Neutrophil (primary cell): ENCODE results near the gene DMAC2.
A peak's percentile ranks its signal among the peaks of the same experiment; 100 is the strongest.

Experiments used
- H3K27ac ChIP-seq: fragments of 200-600 bp; sonication (generic); 2 replicates; pipeline ENCODE4 v1.5.1; 2016; ENCODE audit warnings: mild to moderate bottlenecking, moderate library complexity
- H3K27me3 ChIP-seq: fragments of 200-600 bp; sonication (generic); 2 replicates; pipeline ENCODE4 v1.6.0; 2016; ENCODE audit warnings: mild to moderate bottlenecking
- H3K36me3 ChIP-seq: fragments of 200-600 bp; sonication (generic); 2 replicates; pipeline ENCODE4 v1.5.1; 2017
- H3K4me1 ChIP-seq, 2 experiments: fragments of 200-600 bp in 1 of 2; sonication (generic) in 1 of 2; 1 replicate in 1 of 2; 2 replicates in 1 of 2; pipeline versions ENCODE4 v1.5.1 to v1.6.1; 2013 to 2016; ENCODE audit warnings: low read depth in 1 of 2, low read length in 1 of 2, mild to moderate bottlenecking in 1 of 2, moderate library complexity in 1 of 2; ENCODE audit not compliant: control insufficient read depth in 1 of 2, insufficient read depth in 1 of 2
- H3K4me3 ChIP-seq, 2 experiments: fragments of 200-600 bp in 1 of 2; sonication (generic) in 1 of 2; 1 replicate in 1 of 2; 2 replicates in 1 of 2; pipeline ENCODE4 v1.5.1; 2013 to 2016; ENCODE audit warnings: low read depth in 1 of 2, low read length in 1 of 2, mild to moderate bottlenecking in 1 of 2, moderate library complexity in 1 of 2
- H3K9me3 ChIP-seq: fragments of 200-600 bp; sonication (generic); 2 replicates; pipeline ENCODE4 v1.5.1; 2016
- CTCF ChIP-seq: fragments of 200-600 bp; sonication (generic); IDR thresholded peaks from 2 replicates; pipeline ENCODE4 v1.5.1; 2016; ENCODE audit warnings: antibody characterized with exemption

Gene DMAC2

GRCh38 chr19:41399091-41399490 is 40.6 kb downstream of the DMAC2 start:
- Histone ChIP-seq H3K27ac (no peak overlapping the region), H3K9me3 (no peaks in the 10 kb centered on the region), H3K4me3 (no peak overlapping the region), H3K4me1 (peaks cover 28 to 31% of the 10 kb centered on the region in 2 experiments), H3K36me3 (no peaks in the 10 kb centered on the region), H3K27me3 (no peaks in the 10 kb centered on the region)
- TF ChIP-seq CTCF = no peak

DNA sequence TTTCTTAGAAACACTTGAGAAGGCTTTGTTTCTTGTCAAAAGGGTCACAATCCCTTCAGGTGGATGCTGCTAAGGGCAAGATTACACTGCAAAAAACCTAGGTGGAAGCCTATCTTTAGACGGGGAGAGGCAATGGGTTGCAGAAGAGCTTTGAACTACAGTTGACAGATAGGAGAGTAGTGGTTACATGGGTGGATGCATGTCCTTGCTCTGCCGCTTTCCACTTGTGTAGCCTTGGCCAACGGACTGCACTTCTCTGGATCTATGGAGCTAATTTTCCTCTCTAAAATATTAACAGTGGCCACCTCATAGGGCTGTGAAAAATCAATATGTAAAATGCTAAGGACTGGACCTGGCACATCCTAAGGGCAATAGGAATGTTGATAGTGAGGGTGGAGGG is 41.1 kb downstream of the DMAC2 start:
- Histone ChIP-seq H3K4me1 (peaks cover 32 to 36% of the 10 kb centered on the region in 2 experiments), H3K36me3 (no peaks in the 10 kb centered on the region), H3K27me3 (no peaks in the 10 kb centered on the region), H3K9me3 (no peaks in the 10 kb centered on the region), H3K27ac (peak overlapping the region; percentile 91), H3K4me3 (peak overlapping the region; percentile 76 to 85)
- TF ChIP-seq CTCF = no peak

GRCh38 chr19:41398050-41398418 is 41.7 kb downstream of the DMAC2 start:
- H3K36me3 ChIP-seq = no peaks in the 10 kb centered on the region

DNA sequence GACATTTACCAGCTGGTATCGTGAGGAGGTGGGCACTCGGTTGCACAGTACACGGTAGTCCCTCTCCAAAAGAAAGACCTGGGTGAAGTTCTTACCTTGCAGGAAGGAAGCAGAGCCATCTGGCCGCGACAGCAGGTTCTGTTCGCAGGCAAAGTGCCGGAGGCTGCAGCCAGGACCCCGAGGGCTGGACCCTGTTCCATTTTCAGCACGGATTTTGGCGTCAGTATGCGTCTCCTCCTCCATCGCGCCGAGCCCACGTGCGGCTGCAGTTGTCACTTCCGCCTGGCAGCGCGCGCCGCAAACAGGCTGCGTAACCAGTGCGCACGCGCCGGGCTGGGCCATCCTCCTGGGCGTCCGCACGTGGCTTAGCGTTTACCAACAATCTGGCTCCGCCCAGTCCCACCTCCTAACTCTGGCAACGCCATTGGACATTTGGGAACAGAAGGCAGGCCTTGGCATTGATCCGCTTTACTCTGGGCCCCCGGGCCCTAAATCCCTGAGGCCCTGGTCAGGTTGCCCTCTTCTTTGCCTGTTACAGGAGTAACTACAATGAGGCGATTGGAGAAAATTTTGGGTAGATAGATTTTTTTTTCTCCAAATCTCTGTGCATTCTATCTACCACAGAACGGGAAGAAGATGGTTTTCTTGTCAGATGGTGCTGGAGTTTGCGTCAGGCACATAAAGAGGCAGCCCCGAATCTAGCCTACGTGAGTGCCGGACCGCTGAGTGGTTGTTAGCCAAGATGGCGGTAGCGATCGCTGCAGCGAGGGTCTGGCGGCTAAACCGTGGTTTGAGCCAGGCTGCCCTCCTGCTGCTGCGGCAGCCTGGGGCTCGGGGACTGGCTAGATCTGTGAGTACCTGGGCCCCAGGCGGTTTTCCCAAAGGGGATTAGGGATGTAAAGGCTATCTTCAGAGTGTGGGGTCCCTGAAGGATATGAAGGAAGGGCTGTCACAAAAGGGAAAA is 42.3 kb downstream of the DMAC2 start, which contains the start of the genes BCKDHA and EXOSC5:
Gene BCKDHA, plus strand, starts transcription at position 733 of the 964 bp plus-strand sequence. Its CDS starts 10 bp downstream, at position 743.
Gene EXOSC5, minus strand, starts transcription at position 274 of the 964 bp plus-strand sequence. Its CDS starts 31 bp downstream, at position 243.
- Histone ChIP-seq H3K9me3 (no peaks in the 10 kb centered on the region), H3K27me3 (no peaks in the 10 kb centered on the region), H3K36me3 (no peaks in the 10 kb centered on the region), H3K4me1 (peaks cover 39 to 41% of the 10 kb centered on the region in 2 experiments), H3K4me3 (peak within 1 kb of the TSS; percentile 76 to 85), H3K27ac (peak within 1 kb of the TSS; percentile 91)
- TF ChIP-seq CTCF = peak; percentile 51

More at GRCh38 chr19:41398050-41398418, 41.7 kb downstream of the DMAC2 start:
- peak overlapping the region; percentile 91 for H3K27ac ChIP-seq
- peaks cover 38 to 41% of the 10 kb centered on the region in 2 experiments for H3K4me1 ChIP-seq
- H3K4me3 ChIP-seq = peak overlapping the region; percentile 76 to 85
- no peak for TF ChIP-seq CTCF
- no peaks in the 10 kb centered on the region for H3K27me3 ChIP-seq
- H3K9me3 ChIP-seq = no peaks in the 10 kb centered on the region

- Histone ChIP-seq H3K4me1 (peaks cover 39 to 41% of the 10 kb centered on the region in 2 experiments), H3K27me3 (no peaks in the 10 kb centered on the region), H3K9me3 (no peaks in the 10 kb centered on the region), H3K27ac (no peak overlapping the region), H3K36me3 (peaks cover 16% of the 10 kb centered on the region), H3K4me3 (no peak overlapping the region)
- TF ChIP-seq CTCF = no peak
Measured at GRCh38 chr19:41395355-41395754, 44.4 kb downstream of the DMAC2 start.
